Epidermal melanocyte (primary cell): ENCODE results near the gene HECTD1.
"Not testable (repeated sequence)": the region's sequence is repeated elsewhere in the genome, so short reads cannot be mapped to it uniquely, and the experiment has no call there.

Experiments
- DNase-seq: peaks from one replicate; pipeline ENCODE4 v3.0.0; 2011; ENCODE audit warnings: low spot score; ENCODE audit not compliant: insufficient read length

HECTD1 gene

DNA sequence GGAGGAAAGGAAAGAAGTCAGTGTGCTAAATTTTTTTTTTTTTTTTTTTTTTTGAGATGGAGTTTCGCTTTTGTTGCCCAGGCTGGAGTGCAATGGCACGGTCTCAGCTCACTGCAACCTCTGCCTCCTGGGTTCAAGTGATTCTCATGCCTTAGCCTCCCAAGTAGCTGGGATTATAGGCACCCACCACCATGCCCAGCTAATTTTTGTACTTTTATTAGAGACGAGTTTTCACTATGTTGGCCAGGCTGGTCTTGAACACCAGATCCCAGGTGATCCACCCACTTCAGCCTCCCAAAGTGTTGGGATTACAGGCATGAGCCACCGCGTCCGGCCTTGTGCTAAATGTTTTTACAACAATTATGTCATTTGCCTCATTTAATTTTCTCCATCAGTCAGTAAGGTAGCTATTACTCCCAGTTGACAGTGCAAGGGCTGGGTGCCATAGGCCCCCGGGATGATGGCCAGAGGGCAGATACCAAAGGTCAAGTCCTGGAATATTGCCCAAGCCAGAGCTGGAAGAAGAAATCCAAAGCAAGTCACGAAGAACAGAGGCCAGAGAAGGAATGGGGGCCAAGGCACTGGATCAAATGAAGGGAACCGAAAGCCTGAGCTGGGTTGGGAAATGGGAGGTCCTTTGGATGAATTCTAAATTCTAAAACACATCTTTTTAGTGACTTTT lies 154.5 kb downstream of the HECTD1 start:
- DNase-seq, result not testable (repeated sequence)

- no peak for DNase-seq
Measured at GRCh38 chr14:31051511-31051910, 156.1 kb downstream of the HECTD1 start.

DNA sequence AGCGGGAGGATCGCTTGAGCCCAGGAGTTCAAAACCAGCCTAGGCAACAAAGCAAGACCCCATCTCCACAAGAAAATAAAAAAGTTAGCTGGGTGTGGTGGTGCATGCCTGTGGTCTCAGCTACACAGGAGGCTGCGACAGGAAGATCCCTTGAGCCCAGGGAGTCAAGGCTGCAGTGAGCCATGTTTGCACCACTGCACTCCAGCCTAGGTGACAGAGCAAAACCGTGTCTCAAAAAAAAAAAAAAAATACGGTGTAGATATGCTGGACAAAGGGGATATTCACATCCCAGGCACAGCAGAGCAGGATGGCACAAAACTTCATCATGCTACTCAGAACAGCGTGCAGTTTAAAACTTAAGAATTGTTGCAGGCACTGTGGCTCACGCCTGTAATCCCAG lies 156.6 kb downstream of the HECTD1 start:
- no peak for DNase-seq
